Skeletal muscle tissue (tissue), 4 donors: ENCODE data around the gene ISOC2. TPM values are rescaled to one million over a fixed set of nuclear protein-coding genes. Genes with fewer than 3 reads are reported as not detected.
"Not testable (repeated sequence)": the region's sequence is repeated elsewhere in the genome, so short reads cannot be mapped to it uniquely, and the experiment has no call there.

ENCODE experiments used
- H3K27ac ChIP-seq: one replicate; pipeline ENCODE4 v1.7.0; 2013; ENCODE audit warnings: mild to moderate bottlenecking, low read depth, low read length, inconsistent platforms
- H3K27me3 ChIP-seq, 3 donors: one replicate each; pipeline ENCODE4 v1.7.0; 2013; ENCODE audit warnings: low read length in 3 of 3; ENCODE audit not compliant: control insufficient read depth in 3 of 3, insufficient read depth in 3 of 3
- H3K36me3 ChIP-seq, 3 donors: one replicate each; pipeline ENCODE4 v1.7.0; 2013; ENCODE audit warnings: low read length in 3 of 3; ENCODE audit not compliant: control insufficient read depth in 3 of 3, insufficient read depth in 3 of 3
- H3K4me1 ChIP-seq, 3 donors: one replicate each; pipeline ENCODE4 v1.7.0; 2013; ENCODE audit warnings: low read length in 3 of 3, mild to moderate bottlenecking in 3 of 3; ENCODE audit not compliant: control insufficient read depth in 3 of 3, insufficient read depth in 3 of 3
- H3K4me3 ChIP-seq, 3 donors: one replicate each; pipeline ENCODE4 v1.7.0; 2013; ENCODE audit warnings: low read length in 3 of 3
- H3K9ac ChIP-seq, 3 donors: one replicate each; pipeline ENCODE4 v1.7.0; 2013; ENCODE audit warnings: low read length in 3 of 3, mild to moderate bottlenecking in 3 of 3, moderate library complexity in 2 of 3, low read depth in 1 of 3
- H3K9me3 ChIP-seq, 3 donors: one replicate each; pipeline ENCODE4 v1.7.0; 2013; ENCODE audit warnings: low read length in 3 of 3; ENCODE audit not compliant: control insufficient read depth in 3 of 3
- total RNA-seq: library from RNA; depleted of rRNA; stranded (reverse); fragments of >200 nt; gene quantifications from one replicate; pipeline ENCODE4 v1.2.3, GENCODE V29; 2014
- donor health status: Osteomylitis.

Gene ISOC2
- total RNA-seq, 1 donor from 2014 or later, result 25.1 TPM

DNA sequence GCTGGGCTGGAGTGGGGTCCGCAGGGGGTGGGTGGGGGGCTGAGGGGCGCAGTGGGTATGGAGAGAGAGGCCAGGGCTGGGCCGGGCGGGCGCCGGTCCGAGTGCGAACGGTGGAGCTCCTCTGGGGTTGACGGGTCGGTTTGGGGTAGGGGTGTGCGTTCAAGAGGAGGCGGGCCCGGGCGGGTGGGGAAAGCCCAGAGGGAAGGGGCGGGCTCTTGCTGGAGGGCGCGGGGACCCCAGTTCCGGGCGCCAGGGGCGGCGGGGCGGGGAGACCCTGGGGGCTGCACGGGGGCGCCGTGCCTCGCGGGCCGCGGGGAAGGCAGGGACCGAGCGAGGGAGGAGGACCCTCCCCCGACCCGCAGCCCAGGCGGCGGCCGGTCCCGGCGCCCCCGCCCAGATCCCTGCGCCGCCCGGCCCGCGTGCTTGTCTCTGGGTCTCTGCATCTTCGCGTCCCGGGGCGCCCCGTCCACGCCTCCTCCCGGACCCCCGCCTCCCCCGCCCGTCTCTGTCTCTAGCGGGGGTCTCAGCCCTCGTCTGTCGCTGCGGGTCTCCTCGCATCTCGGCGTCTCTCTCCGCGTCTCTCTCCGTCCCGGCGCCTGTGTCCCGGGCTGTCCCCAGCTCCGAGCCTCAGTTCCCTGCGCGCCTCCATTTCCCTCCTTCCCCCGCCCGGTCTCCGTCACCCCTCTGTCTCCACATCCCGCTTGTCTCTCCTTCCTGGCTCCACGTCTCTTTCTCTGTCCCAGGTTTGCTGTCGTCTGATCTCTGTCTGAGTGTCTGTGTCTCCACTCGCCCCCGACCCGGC is 10.1 kb downstream of the ISOC2 start:
- H3K27ac ChIP-seq, result no peak overlapping the region
- no peaks in the 10 kb centered on the region for H3K9me3 ChIP-seq
- H3K4me1 ChIP-seq, result peaks cover 0 to 9% (median 4%) of the 10 kb centered on the region in 3 donors
- peaks cover 0 to 6% (median 2%) of the 10 kb centered on the region in 3 donors for H3K36me3 ChIP-seq
- H3K27me3 ChIP-seq, result peaks cover 40 to 51% (median 45%) of the 10 kb centered on the region in 3 donors
- no peak overlapping the region for H3K4me3 ChIP-seq
- H3K9ac ChIP-seq, result no peak overlapping the region

DNA sequence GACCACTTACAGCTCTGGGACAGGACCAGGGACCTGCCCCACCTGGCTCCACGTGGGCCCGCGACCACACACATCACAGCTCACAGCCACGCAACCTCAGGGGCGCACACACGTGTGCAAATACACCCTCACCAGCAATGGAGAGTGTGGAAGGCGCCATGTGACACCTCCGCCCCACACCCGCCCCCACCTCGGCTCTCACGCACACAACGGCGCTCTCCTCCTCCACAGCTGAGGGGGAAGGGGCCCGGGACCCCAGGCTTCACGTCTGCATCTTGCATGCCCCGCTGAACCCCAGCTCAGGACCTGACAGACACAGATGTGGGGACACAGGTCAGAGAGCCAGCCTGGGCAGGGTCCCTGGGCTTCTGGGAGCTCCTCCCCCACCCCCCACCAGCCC is 12.0 kb downstream of the ISOC2 start:
- Histone ChIP-seq H3K27ac (no peak overlapping the region), H3K36me3 (no peaks in the 10 kb centered on the region), H3K4me1 (peaks cover 0 to 9% (median 4%) of the 10 kb centered on the region in 3 donors), H3K9ac (no peak overlapping the region), H3K9me3 (no peaks in the 10 kb centered on the region), H3K4me3 (no peak overlapping the region), H3K27me3 (peaks cover 57 to 66% (median 61%) of the 10 kb centered on the region in 3 donors)

DNA sequence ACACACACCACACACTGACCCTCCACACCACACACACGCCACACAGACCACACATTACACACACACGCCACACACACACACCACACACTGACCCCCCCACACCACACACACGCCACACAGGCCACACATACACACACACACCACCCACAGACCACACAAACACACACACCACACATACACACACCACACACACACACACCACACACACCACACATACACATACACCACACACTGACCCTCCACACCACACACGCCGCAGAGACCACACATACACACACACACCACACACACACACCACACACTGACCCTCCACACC is 13.3 kb downstream of the ISOC2 start:
- H3K9me3 ChIP-seq, H3K9ac ChIP-seq, H3K27ac ChIP-seq, H3K4me1 ChIP-seq, H3K4me3 ChIP-seq, H3K36me3 ChIP-seq: not testable (repeated sequence)
- peaks cover 68 to 77% (median 73%) of the 10 kb centered on the region in 3 donors for H3K27me3 ChIP-seq

DNA sequence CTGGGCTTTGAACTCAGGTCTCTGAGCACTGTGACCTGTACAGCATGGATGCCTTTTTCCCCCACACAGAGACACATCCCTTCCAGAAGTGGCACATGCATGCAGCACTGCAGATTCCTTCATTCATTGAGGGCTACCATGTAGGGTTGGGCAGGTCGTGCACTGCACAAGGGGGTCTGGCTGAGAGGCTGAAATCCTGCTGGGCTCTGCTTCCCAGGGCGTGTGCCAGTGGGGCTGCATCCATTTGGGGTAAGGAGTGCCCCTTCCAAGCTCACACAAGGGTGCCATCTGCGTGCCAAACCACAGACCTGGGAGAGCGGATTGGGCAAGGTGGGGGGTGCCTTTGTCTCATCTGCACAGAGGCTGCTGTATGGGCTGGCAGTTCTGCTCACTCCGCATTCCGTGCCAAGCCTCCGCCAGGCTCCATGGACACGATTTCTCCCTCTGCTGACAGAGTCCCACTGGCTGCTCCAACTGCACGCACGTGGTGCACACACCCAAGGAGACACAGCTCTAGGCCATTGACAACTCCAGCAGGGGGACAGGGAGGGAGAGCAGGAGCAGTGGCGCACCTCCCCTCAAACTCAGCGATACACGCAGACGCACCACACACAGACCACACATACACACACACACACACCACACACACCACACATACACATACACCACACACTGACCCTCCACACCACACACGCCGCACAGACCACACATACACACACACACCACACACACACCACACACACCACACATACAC is 13.8 kb downstream of the ISOC2 start:
- Histone ChIP-seq H3K4me3 (no peak overlapping the region), H3K27ac (no peak overlapping the region), H3K9ac (no peak overlapping the region), H3K36me3 (no peaks in the 10 kb centered on the region), H3K9me3 (no peaks in the 10 kb centered on the region), H3K4me1 (peaks cover 0 to 9% (median 4%) of the 10 kb centered on the region in 3 donors), H3K27me3 (peaks cover 70 to 79% (median 78%) of the 10 kb centered on the region in 3 donors)

DNA sequence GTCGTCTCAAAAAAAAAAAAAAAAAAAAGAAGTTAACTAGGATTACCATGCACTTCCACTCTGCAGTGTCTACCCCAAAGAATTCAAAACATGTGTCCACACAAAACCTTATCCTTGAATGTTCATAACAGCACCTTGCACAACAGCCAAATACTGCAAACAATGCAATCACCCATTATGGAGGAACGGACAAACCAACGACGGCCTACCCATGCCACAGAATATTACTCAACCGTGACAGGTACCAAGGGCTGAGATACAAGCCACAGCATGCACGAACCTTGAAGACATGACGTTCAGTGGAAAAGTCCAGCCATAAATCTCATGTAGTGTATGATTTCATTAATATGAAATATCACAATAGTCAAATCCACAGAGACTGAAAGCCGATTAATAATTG is 15.4 kb downstream of the ISOC2 start:
- no peak overlapping the region for H3K9ac ChIP-seq
- H3K9me3 ChIP-seq, result no peaks in the 10 kb centered on the region
- H3K36me3 ChIP-seq, result no peaks in the 10 kb centered on the region
- H3K27ac ChIP-seq, result no peak overlapping the region
- peaks cover 75 to 81% (median 75%) of the 10 kb centered on the region in 3 donors for H3K27me3 ChIP-seq
- H3K4me1 ChIP-seq, result peaks cover 0 to 5% (median 4%) of the 10 kb centered on the region in 3 donors
- H3K4me3 ChIP-seq, result no peak overlapping the region

DNA sequence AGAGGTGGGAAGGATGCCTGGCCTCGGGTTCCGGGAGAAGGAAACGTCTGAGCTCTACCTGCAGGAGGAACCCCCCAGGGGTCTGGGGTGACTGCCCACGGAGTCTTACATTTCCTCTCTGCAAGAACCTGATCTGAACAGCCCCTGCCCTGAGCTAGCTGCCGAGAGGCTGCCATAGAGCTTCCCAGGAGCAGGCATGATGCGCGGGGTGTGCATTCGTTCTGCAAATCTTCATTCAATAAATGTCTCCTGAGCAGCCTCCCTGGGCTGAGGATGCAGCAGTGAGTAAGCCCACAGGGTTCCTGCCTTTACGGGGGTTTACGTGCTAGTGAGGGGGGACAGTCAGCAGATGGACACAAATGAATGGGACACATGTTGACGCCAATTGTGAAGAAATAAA is 16.8 kb downstream of the ISOC2 start:
- Histone ChIP-seq H3K4me3 (no peak overlapping the region), H3K9me3 (no peaks in the 10 kb centered on the region), H3K27ac (no peak overlapping the region), H3K27me3 (peaks cover 81 to 82% (median 82%) of the 10 kb centered on the region in 3 donors), H3K4me1 (peaks cover 3 to 11% (median 5%) of the 10 kb centered on the region in 3 donors), H3K36me3 (no peaks in the 10 kb centered on the region), H3K9ac (no peak overlapping the region)

DNA sequence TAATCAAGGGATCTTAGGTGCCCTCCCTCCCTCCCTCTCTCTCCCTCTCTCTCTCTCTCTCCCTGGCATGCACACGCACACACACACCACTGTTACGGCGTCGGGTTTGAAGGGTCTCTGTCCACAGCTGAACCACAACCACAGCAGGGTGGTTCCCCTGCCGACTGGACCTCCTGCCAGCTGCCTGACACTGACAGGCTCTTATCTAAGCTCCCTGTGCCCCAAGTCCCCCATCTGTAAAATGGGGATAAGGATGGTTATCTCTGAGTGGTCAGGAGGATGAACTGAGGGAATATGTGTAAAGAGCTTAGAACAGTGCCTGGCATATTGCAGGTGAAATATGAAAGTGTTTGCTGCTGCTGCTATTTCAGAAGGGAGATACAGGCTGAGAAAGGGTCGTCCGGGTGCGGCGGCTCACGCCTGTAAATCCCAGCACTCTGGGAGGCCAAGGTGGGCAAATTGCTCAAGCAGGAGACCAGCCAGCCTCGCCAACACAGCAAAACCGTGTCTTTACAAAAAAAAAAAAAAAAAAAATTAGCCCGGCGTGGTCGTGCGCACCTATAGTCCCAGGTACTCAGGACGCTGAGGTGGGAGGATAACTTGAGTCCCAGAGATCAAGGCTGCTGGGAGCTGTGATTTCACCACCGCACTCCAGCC is 17.5 kb downstream of the ISOC2 start:
- no peak overlapping the region for H3K27ac ChIP-seq
- no peak overlapping the region for H3K4me3 ChIP-seq
- H3K9me3 ChIP-seq, result no peaks in the 10 kb centered on the region
- H3K27me3 ChIP-seq, result peaks cover 81 to 83% (median 82%) of the 10 kb centered on the region in 3 donors
- no peaks in the 10 kb centered on the region for H3K36me3 ChIP-seq
- no peak overlapping the region for H3K9ac ChIP-seq
- peaks cover 3 to 11% (median 5%) of the 10 kb centered on the region in 3 donors for H3K4me1 ChIP-seq

DNA sequence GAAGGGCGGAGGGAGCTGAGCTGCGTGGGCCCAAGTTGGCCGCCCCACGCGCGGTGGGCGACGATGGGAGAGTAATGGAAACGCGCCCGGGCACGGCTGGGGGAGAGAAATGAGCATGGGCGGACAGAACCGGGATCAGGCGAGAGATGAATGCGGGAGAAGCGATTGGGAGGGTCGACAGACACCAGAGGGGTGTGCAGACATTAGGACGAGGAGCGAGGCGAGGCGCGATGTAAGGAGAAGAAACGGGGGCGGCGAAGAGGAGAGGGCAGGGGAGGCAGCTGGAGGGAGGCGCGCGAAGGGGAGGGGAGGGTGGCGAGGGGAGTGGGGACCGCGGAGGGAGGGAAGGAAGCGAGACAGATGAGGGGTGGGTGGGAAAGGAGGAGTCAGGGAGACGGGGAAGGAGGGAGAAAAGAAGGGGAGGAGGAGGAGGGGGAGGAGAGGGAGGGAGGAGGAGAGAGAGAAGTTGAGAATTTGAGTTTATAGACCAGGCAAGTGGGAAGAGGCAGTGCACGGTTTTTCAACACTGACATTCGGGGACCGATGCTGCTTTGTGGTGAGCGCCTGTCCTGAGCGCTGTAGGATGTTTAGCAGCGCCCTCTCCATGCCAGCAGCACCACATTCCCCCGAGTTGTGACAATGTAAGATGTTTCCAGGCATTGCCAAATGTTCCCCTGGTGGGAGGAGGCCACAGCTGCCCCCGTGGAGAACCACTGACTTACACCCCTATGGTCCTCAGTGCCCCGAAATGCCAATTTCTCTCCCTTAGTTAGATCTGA is 18.2 kb downstream of the ISOC2 start, which contains the start of gene SHISA7:
Gene SHISA7 (minus strand): TSS at position 256 of the 779 bp plus-strand sequence. CDS start 437 bp downstream, outside the sequence.
- H3K4me3 ChIP-seq, result no peak within 1 kb of the TSS
- H3K4me1 ChIP-seq, result peaks cover 3 to 11% (median 5%) of the 10 kb centered on the region in 3 donors
- no peaks in the 10 kb centered on the region for H3K36me3 ChIP-seq
- no peak within 1 kb of the TSS for H3K9ac ChIP-seq
- no peak within 1 kb of the TSS for H3K27ac ChIP-seq
- H3K27me3 ChIP-seq, result peaks cover 82 to 84% (median 83%) of the 10 kb centered on the region in 3 donors
- H3K9me3 ChIP-seq, result no peaks in the 10 kb centered on the region

DNA sequence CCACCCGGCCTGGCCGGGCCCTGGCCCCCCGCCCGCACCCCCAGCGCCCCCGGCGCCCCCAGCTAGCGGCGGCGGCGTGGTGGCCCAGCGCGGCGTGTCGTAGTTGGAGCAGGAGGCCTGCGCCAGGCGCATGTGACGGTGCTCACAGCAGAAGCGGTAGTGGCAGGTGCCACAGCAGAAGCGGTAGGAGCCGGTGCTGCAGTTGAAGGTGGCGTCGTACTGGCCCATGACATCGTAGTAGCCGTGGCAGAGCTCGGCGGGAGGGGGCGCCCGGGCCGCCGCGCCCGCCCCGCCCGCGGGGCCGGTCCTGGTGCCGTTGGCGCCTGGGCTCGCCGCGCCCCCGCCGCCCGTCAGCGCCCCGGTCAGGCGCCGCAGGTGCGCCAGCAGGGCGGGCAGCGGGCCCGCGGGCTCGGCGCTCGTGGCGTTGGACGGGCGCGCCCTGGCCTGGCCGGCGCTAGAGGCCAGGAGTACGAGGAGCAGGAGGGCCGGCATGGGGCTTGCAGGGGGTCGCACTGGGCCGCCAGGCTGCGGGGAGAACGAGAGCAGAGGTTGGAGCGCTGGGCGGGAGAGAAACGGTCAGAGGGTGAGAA is 19.0 kb downstream of the ISOC2 start:
- Histone ChIP-seq H3K36me3 (no peaks in the 10 kb centered on the region), H3K27me3 (peaks cover 78 to 83% (median 80%) of the 10 kb centered on the region in 3 donors), H3K4me1 (peaks cover 3 to 11% (median 3%) of the 10 kb centered on the region in 3 donors), H3K9me3 (no peaks in the 10 kb centered on the region), H3K9ac (no peak overlapping the region), H3K27ac (no peak overlapping the region), H3K4me3 (no peak overlapping the region)
